ENCODE results near the gene ATP6V0B.

The ATP6V0B gene

GRCh38 chr1:43974443-43975248 lies at the start of gene ATP6V0B:
Gene ATP6V0B (plus strand): TSS chr1:43974960. CDS start chr1:43975041, 81 bp downstream.
- DNase-seq (ENCODE audit: low read depth): peak; percentile 93

GRCh38 chr1:43925846-43926245 lies 48.9 kb upstream of the ATP6V0B start:
- no peak for DNase-seq (ENCODE audit: low read depth)

- no peak for DNase-seq (ENCODE audit: low read depth)
These were observed 44.4 kb upstream of the ATP6V0B start for GRCh38 chr1:43930168-43930948.

GRCh38 chr1:43930949-43931275 lies 43.8 kb upstream of the ATP6V0B start:
- no peak for DNase-seq (ENCODE audit: low read depth)

- DNase-seq (ENCODE audit: low read depth): no peak
These were observed 42.8 kb upstream of the ATP6V0B start for GRCh38 chr1:43931711-43932660.

GRCh38 chr1:43932786-43933385 lies 41.9 kb upstream of the ATP6V0B start:
- peak; percentile 81 for DNase-seq (ENCODE audit: low read depth)

- peak; percentile 42 for DNase-seq (ENCODE audit: low read depth)
These were observed 41.2 kb upstream of the ATP6V0B start, which contains the start of gene ARTN for GRCh38 chr1:43933386-43934100. Gene ARTN (plus strand): TSS chr1:43933801. CDS start chr1:43935657, 1,856 bp downstream.

- DNase-seq (ENCODE audit: low read depth): peak; percentile 64
These were observed 40.4 kb upstream of the ATP6V0B start for GRCh38 chr1:43934101-43934985.

GRCh38 chr1:43934986-43935324 lies 39.8 kb upstream of the ATP6V0B start:
- DNase-seq (ENCODE audit: low read depth): no peak

GRCh38 chr1:43935711-43936427 lies 38.9 kb upstream of the ATP6V0B start:
- DNase-seq (ENCODE audit: low read depth): no peak

GRCh38 chr1:43936431-43937151 lies 38.2 kb upstream of the ATP6V0B start:
- DNase-seq (ENCODE audit: low read depth): peak; percentile 50

GRCh38 chr1:43937179-43937865 lies 37.4 kb upstream of the ATP6V0B start:
- DNase-seq (ENCODE audit: low read depth): no peak

GRCh38 chr1:43938383-43938782 lies 36.4 kb upstream of the ATP6V0B start:
- no peak for DNase-seq (ENCODE audit: low read depth)

GRCh38 chr1:43938892-43939587 lies 35.7 kb upstream of the ATP6V0B start:
- DNase-seq (ENCODE audit: low read depth): no peak

- no peak for DNase-seq (ENCODE audit: low read depth)
These were observed 32.3 kb upstream of the ATP6V0B start for GRCh38 chr1:43942411-43942810.

- DNase-seq (ENCODE audit: low read depth): no peak
These were observed 29.9 kb upstream of the ATP6V0B start for GRCh38 chr1:43944860-43945259.

- DNase-seq (ENCODE audit: low read depth): no peak
These were observed 29.0 kb upstream of the ATP6V0B start for GRCh38 chr1:43945674-43946235.

All from EH (cell line).